OCI-LY7 (cell line): Measurements from ENCODE around the gene TNFRSF1A. TPM values are rescaled to one million over a fixed set of nuclear protein-coding genes. Genes with fewer than 3 reads are reported as not detected.

Experiments
- BruUV-seq: library from RNA; stranded (reverse); fragments of 400-500 nt; replicated peaks from 2 replicates; lab custom pipeline; 2021; lab: Mats Ljungman, UMichigan
- CTCF ChIA-PET: fragments of 300-600 bp; sonication (Branson Sonifier 250); formaldehyde crosslinking; loops from one replicate; lab custom pipeline; 2022; ENCODE audit warnings: antibody characterized with exemption; ENCODE audit not compliant: unreplicated experiment; lab: Charles Lee
- POLR2A ChIA-PET: fragments of 300-600 bp; sonication (Branson Sonifier 250); formaldehyde crosslinking; loops from one replicate; lab custom pipeline; 2022; ENCODE audit warnings: antibody characterized with exemption; lab: Charles Lee
- DNase-seq: peaks from one replicate; pipeline ENCODE4 v3.0.0-alpha.2; 2015; ENCODE audit warnings: low spot score
- H2AFZ ChIP-seq: fragments of 200-600 bp; sonication (generic), shearing (Covaris generic); 2 replicates; pipeline ENCODE4 v1.6.1; 2014; ENCODE audit warnings: mild to moderate bottlenecking, antibody characterized with exemption, low read length, moderate library complexity
- H3K27ac ChIP-seq: fragments of 200-600 bp; sonication (generic); 2 replicates; pipeline ENCODE4 v1.5.1; 2014; ENCODE audit warnings: mixed run types, low read depth, mild to moderate bottlenecking, moderate library complexity, low read length, inconsistent platforms; ENCODE audit not compliant: poor library complexity, severe bottlenecking
- H3K36me3 ChIP-seq: fragments of 200-600 bp; sonication (generic); 2 replicates; pipeline ENCODE4 v1.6.1; 2014; ENCODE audit warnings: mild to moderate bottlenecking, antibody characterized with exemption, low read length, moderate library complexity, mixed read lengths; ENCODE audit not compliant: insufficient read depth
- H3K4me1 ChIP-seq: fragments of 200-600 bp; sonication (generic); 2 replicates; pipeline ENCODE4 v1.5.1; 2014; ENCODE audit warnings: mild to moderate bottlenecking, low read length; ENCODE audit not compliant: insufficient read depth, poor library complexity, severe bottlenecking
- H3K4me2 ChIP-seq: fragments of 200-600 bp; sonication (generic); 2 replicates; pipeline ENCODE4 v1.6.1; 2014; ENCODE audit warnings: mild to moderate bottlenecking, low read length
- H3K4me3 ChIP-seq: fragments of 200-600 bp; sonication (generic); 2 replicates; pipeline ENCODE4 v1.5.1; 2014; ENCODE audit warnings: mild to moderate bottlenecking, low read depth, low read length; ENCODE audit not compliant: poor library complexity, severe bottlenecking
- H3K79me2 ChIP-seq: fragments of 200-600 bp; sonication (generic); 2 replicates; pipeline ENCODE4 v1.6.1; 2016; ENCODE audit warnings: low read depth, mild to moderate bottlenecking, low read length, moderate library complexity, mixed read lengths; ENCODE audit not compliant: insufficient read depth
- H3K9me2 ChIP-seq: fragments of 200-600 bp; sonication (generic); 2 replicates; pipeline ENCODE4 v1.6.1; 2016; ENCODE audit warnings: mild to moderate bottlenecking, low read length, mixed read lengths; ENCODE audit not compliant: insufficient read depth
- H3K9me3 ChIP-seq: fragments of 200-600 bp; sonication (generic); 2 replicates; pipeline ENCODE4 v1.6.1; 2014; ENCODE audit warnings: mild to moderate bottlenecking, mixed run types, low read length, mixed read lengths
- H4K20me1 ChIP-seq: fragments of 200-600 bp; sonication (generic); 2 replicates; pipeline ENCODE4 v1.6.1; 2014; ENCODE audit warnings: mild to moderate bottlenecking, antibody characterized with exemption, low read length, moderate library complexity, mixed read lengths; ENCODE audit not compliant: insufficient read depth
- CTCF ChIP-seq: fragments of 200-600 bp; sonication (generic); conservative IDR thresholded peaks from 2 replicates; pipeline ENCODE4 v1.5.1; 2014; ENCODE audit warnings: mild to moderate bottlenecking, antibody characterized with exemption, low read length, moderate library complexity, mixed read lengths
- EZH2phosphoT487 ChIP-seq: fragments of 200-600 bp; sonication (generic); IDR thresholded peaks from 2 replicates; pipeline ENCODE4 v1.6.1; 2018; ENCODE audit warnings: low read depth, borderline replicate concordance, mild to moderate bottlenecking, mixed run types, antibody characterized with exemption, low read length, moderate library complexity, mixed read lengths
- intact Hi-C: fragments of 100-400 bp; cut with micrococcal nuclease; formaldehyde crosslinking; loops from one replicate; pipeline ENCODE4 v1.10.0; 2022; ENCODE audit not compliant: unreplicated experiment
- total RNA-seq, 2 experiments: library from RNA; depleted of rRNA in 1 of 2; stranded (reverse); fragments of >200 nt in 1 of 2; shearing (Covaris generic) in 1 of 2; gene quantifications; 2 replicates each; pipeline ENCODE4 v1.2.3, GENCODE V29; 2014 to 2022

Gene TNFRSF1A
- total RNA-seq, 2 experiments from 2014 or later, result 37.3 to 50.9 TPM

GRCh38 chr12:6382371-6382770 is 40.5 kb upstream of the TNFRSF1A start:
- H3K4me3 ChIP-seq, result no peak overlapping the region
- no peaks in the 10 kb centered on the region for H4K20me1 ChIP-seq
- ChIA-PET CTCF (no interaction called here), POLR2A (interaction anchor here (0.5 kb wide), 1 partner anchor 20 kb away, joined by 5 read pairs; no protein-coding TSS in a partner anchor)
- no peaks in the 10 kb centered on the region for H3K4me1 ChIP-seq
- no peaks in the 10 kb centered on the region for H3K9me2 ChIP-seq
- no peak overlapping the region for H3K27ac ChIP-seq
- BruUV-seq, result no TSS peak
- TF ChIP-seq EZH2phosphoT487 (no peak), CTCF (no peak)
- H3K4me2 ChIP-seq, result no peak overlapping the region
- intact Hi-C loops, result no loop called here
- H3K36me3 ChIP-seq, result no peaks in the 10 kb centered on the region
- H3K9me3 ChIP-seq, result no peaks in the 10 kb centered on the region
- DNase-seq, result no peak
- no peaks in the 10 kb centered on the region for H3K79me2 ChIP-seq
- no peak overlapping the region for H2AFZ ChIP-seq

- CTCF ChIA-PET, result no interaction called here
- Histone ChIP-seq H2AFZ (no peak overlapping the region), H4K20me1 (no peaks in the 10 kb centered on the region), H3K79me2 (no peaks in the 10 kb centered on the region), H3K4me1 (peaks cover 10% of the 10 kb centered on the region), H3K9me2 (no peaks in the 10 kb centered on the region), H3K4me2 (no peak overlapping the region), H3K36me3 (no peaks in the 10 kb centered on the region), H3K4me3 (no peak overlapping the region), H3K9me3 (no peaks in the 10 kb centered on the region), H3K27ac (no peak overlapping the region)
- POLR2A ChIA-PET, result interaction anchor here (0.9 to 1.2 kb wide), 2 partner anchors 12 to 17 kb away, joined by 3 read pairs; no protein-coding TSS in a partner anchor
- TF ChIP-seq CTCF, result no peak
- no peak for TF ChIP-seq EZH2phosphoT487
- BruUV-seq, result no TSS peak
- intact Hi-C loops, result no loop called here
- no peak for DNase-seq
Observed at GRCh38 chr12:6380141-6381121, 38.6 kb upstream of the TNFRSF1A start.
